CD14-positive monocyte (primary cell): ENCODE data around the gene KANK2. TPM values are rescaled to one million over a fixed set of nuclear protein-coding genes. Genes with fewer than 3 reads are reported as not detected.

Source experiments
- DNase-seq, 3 donors: peaks; one replicate each; pipeline ENCODE4 v3.0.0-alpha.2; 2011 to 2022
- H2AFZ ChIP-seq: 2 replicates; pipeline ENCODE4 v1.6.0; 2012; ENCODE audit warnings: mild to moderate bottlenecking, low read depth, low read length, inconsistent platforms; ENCODE audit not compliant: insufficient read depth, poor library complexity, severe bottlenecking
- H3K27ac ChIP-seq, 2 donors: 1 replicate in 1 of 2; 2 replicates in 1 of 2; pipeline ENCODE4 v1.5.1; 2012 to 2013; ENCODE audit warnings: low read length in 2 of 2, control low read depth in 1 of 2, inconsistent platforms in 1 of 2, low read depth in 1 of 2, mild to moderate bottlenecking in 1 of 2
- H3K27me3 ChIP-seq, 2 donors: one replicate each; pipeline versions ENCODE4 v1.6.0 to v1.6.1; 2011 to 2013; ENCODE audit warnings: low read length in 2 of 2; ENCODE audit not compliant: control insufficient read depth in 2 of 2, insufficient read depth in 2 of 2
- H3K36me3 ChIP-seq, 2 donors: replicated peaks in 1 of 2; 1 replicate in 1 of 2; 2 replicates in 1 of 2; pipeline versions ENCODE4 v1.5.1 to v1.6.1; 2012 to 2013; ENCODE audit warnings: low read length in 2 of 2, control low read depth in 1 of 2, inconsistent platforms in 1 of 2, mild to moderate bottlenecking in 1 of 2; ENCODE audit not compliant: insufficient read depth in 2 of 2, control insufficient read depth in 1 of 2
- H3K4me1 ChIP-seq, 2 donors: 1 replicate in 1 of 2; 2 replicates in 1 of 2; pipeline versions ENCODE4 v1.5.1 to v1.6.1; 2012 to 2013; ENCODE audit warnings: low read length in 2 of 2, control low read depth in 1 of 2, inconsistent platforms in 1 of 2, mild to moderate bottlenecking in 1 of 2, moderate library complexity in 1 of 2; ENCODE audit not compliant: insufficient read depth in 2 of 2, control insufficient read depth in 1 of 2
- H3K4me2 ChIP-seq: replicated peaks from 2 replicates; pipeline ENCODE3; 2012; ENCODE audit warnings: low read length, moderate library complexity, mild to moderate bottlenecking; ENCODE audit not compliant: poor library complexity, severe bottlenecking; ENCODE audit errors: extremely low read depth
- H3K4me3 ChIP-seq, 3 experiments: fragments of 200-600 bp in 1 of 3; sonication (generic) in 1 of 3; replicated peaks in 1 of 3; 1 replicate in 2 of 3; 2 replicates in 1 of 3; pipeline ENCODE4 v1.5.1; 2011 to 2013; ENCODE audit warnings: low read length in 3 of 3, mild to moderate bottlenecking in 3 of 3, control low read depth in 2 of 3, low read depth in 2 of 3, inconsistent platforms in 1 of 3, moderate library complexity in 1 of 3
- H3K79me2 ChIP-seq: 2 replicates; pipeline ENCODE4 v1.6.0; 2012; ENCODE audit warnings: mild to moderate bottlenecking, control low read depth, inconsistent platforms, low read length, moderate library complexity; ENCODE audit not compliant: insufficient read depth
- H3K9ac ChIP-seq: 2 replicates; pipeline ENCODE4 v1.6.0; 2017; ENCODE audit warnings: low read length, mild to moderate bottlenecking; ENCODE audit not compliant: insufficient read depth, poor library complexity, severe bottlenecking
- H3K9me3 ChIP-seq, 2 donors: replicated peaks in 1 of 2; 1 replicate in 1 of 2; 2 replicates in 1 of 2; pipeline versions ENCODE4 v1.5.1 to v1.6.1; 2012 to 2013; ENCODE audit warnings: low read length in 2 of 2, control low read depth in 1 of 2; ENCODE audit not compliant: control insufficient read depth in 1 of 2, insufficient read depth in 1 of 2
- H4K20me1 ChIP-seq: 2 replicates; pipeline ENCODE4 v1.6.0; 2012; ENCODE audit warnings: mild to moderate bottlenecking, low read length, control low read depth, moderate library complexity; ENCODE audit not compliant: insufficient read depth
- H3K27ac Mint-ChIP-seq, 7 donors: one replicate each; pipeline ENCODE4 v1.8.0; 2020; ENCODE audit warnings: mild to moderate bottlenecking in 7 of 7, mixed read lengths in 7 of 7, moderate library complexity in 6 of 7, inconsistent platforms in 2 of 7
- H3K27me3 Mint-ChIP-seq, 3 donors: one replicate each; pipeline ENCODE4 v1.8.0; 2021 to 2022; ENCODE audit warnings: low read depth in 3 of 3, mild to moderate bottlenecking in 3 of 3, mixed read lengths in 3 of 3, moderate library complexity in 3 of 3, inconsistent platforms in 1 of 3
- H3K36me3 Mint-ChIP-seq, 2 donors: one replicate each; pipeline ENCODE4 v1.8.0; 2020; ENCODE audit warnings: mixed read lengths in 2 of 2, inconsistent platforms in 1 of 2, mild to moderate bottlenecking in 1 of 2
- H3K4me1 Mint-ChIP-seq: one replicate; pipeline ENCODE4 v1.8.0; 2020; ENCODE audit warnings: mild to moderate bottlenecking, mixed read lengths
- H3K4me3 Mint-ChIP-seq, 2 donors: one replicate each; pipeline ENCODE4 v1.8.0; 2020; ENCODE audit warnings: mild to moderate bottlenecking in 2 of 2, mixed read lengths in 2 of 2, moderate library complexity in 1 of 2
- H3K9me3 Mint-ChIP-seq, 7 donors: one replicate each; pipeline ENCODE4 v1.8.0; 2020 to 2022; ENCODE audit warnings: mixed read lengths in 7 of 7, mild to moderate bottlenecking in 6 of 7, moderate library complexity in 6 of 7, inconsistent platforms in 2 of 7
- CTCF ChIP-seq: fragments of 200-600 bp; IDR thresholded peaks from one replicate; pipeline ENCODE4 v1.8.0; 2022; ENCODE audit warnings: antibody characterized with exemption, mild to moderate bottlenecking
- WGBS: methylation state at CpG from one replicate; pipeline ENCODE4 v1.1.5; 2013; ENCODE audit warnings: missing lambda C conversion rate; ENCODE audit not compliant: insufficient coverage; 5-methylcytosine and 5-hydroxymethylcytosine counted together
- intact Hi-C, 2 donors: fragments of 100-400 bp; cut with micrococcal nuclease; formaldehyde crosslinking; loops; one replicate each; pipeline versions ENCODE4 v1.15.0 to v1.15.1; 2023
- polyA plus RNA-seq, 3 donors: library from polyadenylated mRNA; depleted of rRNA in 1 of 3; unstranded in 2 of 3; stranded (reverse) in 1 of 3; fragments of 300-500 nt in 2 of 3; fragments of >200 nt in 1 of 3; fragmentation: Illumina TruSeq in 2 of 3; gene quantifications; 1 replicate in 2 of 3; 2 replicates in 1 of 3; pipeline ENCODE4 v1.2.3, GENCODE V29; 2012 to 2021

Gene KANK2
- polyA plus RNA-seq, 3 donors: 0.40 to 1.3 (median 0.64) TPM

GRCh38 chr19:11240008-11240444, 42.7 kb upstream of the KANK2 start:
- peaks cover 0 to 4% of the 10 kb centered on the region in 2 donors for H3K27me3 ChIP-seq

DNA sequence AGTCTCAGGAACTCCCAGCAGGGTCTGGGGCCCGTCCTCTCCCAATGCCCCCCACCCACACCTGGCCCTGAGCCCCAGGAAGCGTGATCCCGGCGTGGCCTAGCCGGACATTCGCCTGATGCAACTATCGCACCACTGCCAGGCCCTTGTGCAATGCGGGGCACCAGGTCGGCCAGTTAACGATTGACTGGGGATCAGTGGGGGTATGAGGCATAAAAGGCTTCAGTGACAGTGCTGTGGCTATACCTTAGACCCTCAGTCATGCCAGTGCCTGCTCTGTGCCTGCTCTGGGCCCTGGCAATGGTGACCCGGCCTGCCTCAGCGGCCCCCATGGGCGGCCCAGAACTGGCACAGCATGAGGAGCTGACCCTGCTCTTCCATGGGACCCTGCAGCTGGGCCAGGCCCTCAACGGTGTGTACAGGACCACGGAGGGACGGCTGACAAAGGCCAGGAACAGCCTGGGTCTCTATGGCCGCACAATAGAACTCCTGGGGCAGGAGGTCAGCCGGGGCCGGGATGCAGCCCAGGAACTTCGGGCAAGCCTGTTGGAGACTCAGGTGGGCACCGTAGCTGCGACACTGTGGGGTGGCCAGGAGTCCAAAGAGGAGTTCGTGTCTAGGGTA, 42.1 kb upstream of the KANK2 start, which contains the start of gene ANGPTL8:
ANGPTL8 (plus strand) TSS at position 243 of the 624 bp plus-strand sequence; CDS start at position 262, 19 bp downstream.
- Histone ChIP-seq H3K4me2 (no peak within 1 kb of the TSS), H3K27me3 (peaks cover 0 to 4% of the 10 kb centered on the region in 2 donors), H3K79me2 (no peaks in the 10 kb centered on the region), H3K36me3 (no peaks in the 10 kb centered on the region), H3K9me3 (peaks cover 12 to 22% of the 10 kb centered on the region in 2 donors), H3K27ac (no peak within 1 kb of the TSS), H3K4me1 (peaks cover 4 to 8% of the 10 kb centered on the region in 2 donors), H3K4me3 (no peak within 1 kb of the TSS), H2AFZ (no peak within 1 kb of the TSS), H3K9ac (no peak within 1 kb of the TSS), H4K20me1 (no peaks in the 10 kb centered on the region)
- TF ChIP-seq CTCF: no peak
- Mint-ChIP-seq H3K4me1 (peaks cover 5% of the 10 kb centered on the region), H3K36me3 (no peaks in the 10 kb centered on the region), H3K9me3 (peaks cover 11 to 19% (median 17%) of the 10 kb centered on the region in 7 donors), H3K27ac (no peak within 1 kb of the TSS), H3K4me3 (no peak within 1 kb of the TSS), H3K27me3 (peaks cover 17 to 19% (median 18%) of the 10 kb centered on the region in 3 donors)
- 94% methylated on average over 17 of the region's 23 CpGs for WGBS
- DNase-seq: no peak
- intact Hi-C loops: no loop called here

More at GRCh38 chr19:11240008-11240444, 42.7 kb upstream of the KANK2 start:
- H3K36me3 Mint-ChIP-seq: no peaks in the 10 kb centered on the region
- Histone ChIP-seq H4K20me1 (no peaks in the 10 kb centered on the region), H3K9ac (no peak overlapping the region), H3K27ac (no peak overlapping the region), H3K4me3 (no peak overlapping the region), H3K9me3 (peaks cover 12 to 22% of the 10 kb centered on the region in 2 donors), H3K4me2 (no peak overlapping the region), H2AFZ (no peak overlapping the region), H3K79me2 (no peaks in the 10 kb centered on the region), H3K36me3 (no peaks in the 10 kb centered on the region), H3K4me1 (peaks cover 4 to 8% of the 10 kb centered on the region in 2 donors)
- DNase-seq: no peak
- H3K4me1 Mint-ChIP-seq: peaks cover 5% of the 10 kb centered on the region
- TF ChIP-seq CTCF: no peak
- H3K9me3 Mint-ChIP-seq: peaks cover 9 to 19% (median 17%) of the 10 kb centered on the region in 7 donors
- H3K27ac Mint-ChIP-seq: no peak overlapping the region
- peaks cover 18 to 21% (median 18%) of the 10 kb centered on the region in 3 donors for H3K27me3 Mint-ChIP-seq
- intact Hi-C loops: no loop called here
- 100% methylated on average over 7 of the region's 8 CpGs for WGBS
- H3K4me3 Mint-ChIP-seq: no peak overlapping the region
